Heart right ventricle (tissue), 16 donors: ENCODE data around the gene BABAM2. TPM values are rescaled to one million over a fixed set of nuclear protein-coding genes. Genes with fewer than 3 reads are reported as not detected.

ENCODE experiments used
- ATAC-seq, 8 donors: fragments of 200-7000 bp; cut with Tn5 transposase; one replicate each; pipeline ENCODE4 v1.9.1; 2020; ENCODE audit warnings: mild to moderate bottlenecking in 8 of 8, moderate library complexity in 8 of 8, moderate number of reproducible peaks in 1 of 8
- DNase-seq, 2 donors: peaks; one replicate each; pipeline ENCODE4 v3.0.0-alpha.2; 2020
- H3K27ac ChIP-seq, 10 donors: fragments of 200-600 bp; sonication (generic) in 2 of 10; one replicate each; pipeline versions ENCODE4 v1.5.0 to v1.8.0; 2020 to 2022; ENCODE audit warnings: mild to moderate bottlenecking in 3 of 10
- H3K27me3 ChIP-seq, 7 donors: fragments of 200-600 bp; one replicate each; pipeline ENCODE4 v1.8.0; 2021 to 2022; ENCODE audit warnings: mild to moderate bottlenecking in 2 of 7
- H3K36me3 ChIP-seq, 9 donors: fragments of 200-600 bp; sonication (generic) in 1 of 9; one replicate each; pipeline versions ENCODE4 v1.5.0 to v1.8.0; 2020 to 2022; ENCODE audit warnings: mild to moderate bottlenecking in 2 of 9
- H3K4me1 ChIP-seq, 9 donors: fragments of 200-600 bp; sonication (generic) in 1 of 9; one replicate each; pipeline versions ENCODE4 v1.5.0 to v1.8.0; 2020 to 2022; ENCODE audit warnings: mild to moderate bottlenecking in 4 of 9
- H3K4me3 ChIP-seq, 10 donors: fragments of 200-600 bp; sonication (generic) in 2 of 10; one replicate each; pipeline versions ENCODE4 v1.5.0 to v1.8.0; 2020 to 2022; ENCODE audit warnings: mild to moderate bottlenecking in 7 of 10, moderate library complexity in 2 of 10
- H3K9me3 ChIP-seq, 11 donors: fragments of 200-600 bp in 10 of 11; sonication (generic) in 2 of 11; one replicate each; pipeline versions ENCODE4 v1.5.0 to v1.8.0; 2013 to 2022; ENCODE audit warnings: mild to moderate bottlenecking in 2 of 11, control low read depth in 1 of 11, moderate library complexity in 1 of 11
- CTCF ChIP-seq, 9 donors: fragments of 200-600 bp; sonication (generic) in 2 of 9; IDR thresholded peaks; one replicate each; pipeline versions ENCODE4 v1.5.0 to v1.8.0; 2021 to 2022; ENCODE audit warnings: antibody characterized with exemption in 9 of 9, mild to moderate bottlenecking in 5 of 9, moderate library complexity in 1 of 9
- WGBS, 2 donors: extraction: QIAGEN DNeasy Blood & Tissue Kit; methylation state at CpG; one replicate each; pipeline ENCODE4 v1.1.7; 2013; ENCODE audit warnings: inconsistent platforms in 1 of 2; 5-methylcytosine and 5-hydroxymethylcytosine counted together
- intact Hi-C, 10 donors: fragments of 100-400 bp; cut with DNase I; formaldehyde crosslinking; loops; one replicate each; pipeline versions ENCODE4 v1.11.1 to v1.14.2; 2022
- polyA plus RNA-seq, 2 donors: library from polyadenylated mRNA; stranded (reverse); fragments of 200-250 nt; gene quantifications; one replicate each; pipeline ENCODE4 v1.2.3, GENCODE V29; 2013
- total RNA-seq, 10 donors: library from RNA; stranded (reverse); fragmentation: NEBNext Ultra II Directional in 3 of 10; extraction: Animal tissue kit (Norgen Biotek cat#: 25700) in 3 of 10; gene quantifications; one replicate each; pipeline versions ENCODE4 v1.2.1 to v1.2.4, GENCODE V29; 2021 to 2023
- donor health status: Arrhythmogenic right ventricular cardiomyopathy.
- donor health status: ischemic (EF 13 %, LVEDD 7.1; RV severe dilation, severe dysfunction).
- donor health status: healthy with polysubstance abuse.
- donor health status: DM: no; HTN: yes; CAD: no.
- donor health status: DM: no; HTN: no; CAD: no.
- donor health status: ischemic (EF 25% LVEDD 6.9; RV normal size, moderate dysfunction).
- donor health status: ischemic (EF 25% LVEDD 5.7; RV mildly dilated, moderate dysfunction).
- donor health status: healthy.
- donor health status: DM: yes; HTN: yes; CAD: no.
- donor health status: Ischemic cardiomyopathy.
- donor health status: ischemic (EF 35%, LVEDD 5.7; RV mildly dilated, moderate dysfunction).
- donor health status: nonischemic (EF 11% LVEDD 7.7; RV severe dilation, severe dysfunction).
- donor health status: DM: yes; HTN: yes; CAD: no.
- donor health status: PGD.
- donor health status: ischemic (EF 29% LVEDD 5.4; RV normal size, mild dysfunction).
- donor health status: nonischemic (EF 23%, LVEDD 6.1; RV moderate dilation, normal function).

BABAM2 gene
- total and polyA plus RNA-seq, 12 donors = 13.3 to 83.4 (median 65.9) TPM

GRCh38 chr2:28357055-28357454 lies 466.5 kb downstream of the BABAM2 start:
- TF ChIP-seq CTCF (IDR thresholded peaks at IDR 0.05) = no peak
- Histone ChIP-seq H3K9me3 (no peaks in the 10 kb centered on the region), H3K27ac (peak overlapping the region; percentile 75 to 97 (median 90)), H3K36me3 (no peaks in the 10 kb centered on the region), H3K4me3 (no peak overlapping the region), H3K27me3 (no peaks in the 10 kb centered on the region), H3K4me1 (peaks cover 17 to 51% (median 20%) of the 10 kb centered on the region in 9 donors)
- DNase-seq (no peak), ATAC-seq (no peak)
- 93 to 98% methylated on average over 5 of the region's 5 CpGs for WGBS, 2 donors
- intact Hi-C loops = loop anchor here in 1 of 10 donors (2.0 kb wide), 1 partner anchor 36 kb away; the partner anchor contains the start of gene FOSL2

GRCh38 chr2:28357948-28358667 lies 467.6 kb downstream of the BABAM2 start:
- Histone ChIP-seq H3K9me3 (no peaks in the 10 kb centered on the region), H3K36me3 (no peaks in the 10 kb centered on the region), H3K27me3 (no peaks in the 10 kb centered on the region), H3K4me1 (peaks cover 17 to 53% (median 20%) of the 10 kb centered on the region in 9 donors), H3K4me3 (no peak overlapping the region), H3K27ac (peak overlapping the region in 1 of 10 donors; percentile 86)
- no peak for TF ChIP-seq CTCF (IDR thresholded peaks at IDR 0.05)
- no peak for ATAC-seq
- WGBS, 2 donors = 89% methylated on average over 19 of the region's 19 CpGs
- no peak for DNase-seq
- intact Hi-C loops = loop anchor here in 1 of 10 donors (2.0 kb wide), 1 partner anchor 35 kb away; the partner anchor contains the start of gene FOSL2

GRCh38 chr2:28358668-28359201 lies 468.2 kb downstream of the BABAM2 start:
- DNase-seq (no peak), ATAC-seq (no peak)
- intact Hi-C loops = no loop called here
- no peaks in the 10 kb centered on the region for H3K27me3 ChIP-seq
- H3K36me3 ChIP-seq = no peaks in the 10 kb centered on the region
- H3K4me3 ChIP-seq = no peak overlapping the region
- peak overlapping the region in 1 of 10 donors; percentile 86 for H3K27ac ChIP-seq
- no peak for TF ChIP-seq CTCF (IDR thresholded peaks at IDR 0.05)
- peaks cover 17 to 53% (median 20%) of the 10 kb centered on the region in 9 donors for H3K4me1 ChIP-seq
- WGBS, 2 donors = 86 to 91% methylated on average over 7 of the region's 7 CpGs
- H3K9me3 ChIP-seq = no peaks in the 10 kb centered on the region

GRCh38 chr2:28359222-28360057 lies 468.9 kb downstream of the BABAM2 start:
- no peak for TF ChIP-seq CTCF (IDR thresholded peaks at IDR 0.05)
- H3K36me3 ChIP-seq = no peaks in the 10 kb centered on the region
- DNase-seq = peak in 1 of 2 donors; percentile 38
- WGBS, 2 donors = 75 to 78% methylated on average over 28 of the region's 28 CpGs
- no peaks in the 10 kb centered on the region for H3K27me3 ChIP-seq
- no peak overlapping the region for H3K4me3 ChIP-seq
- intact Hi-C loops = no loop called here
- no peaks in the 10 kb centered on the region for H3K9me3 ChIP-seq
- ATAC-seq = peak in 2 of 8 donors; percentile 3 to 31
- H3K27ac ChIP-seq = peak overlapping the region in 1 of 10 donors; percentile 86
- peaks cover 17 to 53% (median 20%) of the 10 kb centered on the region in 9 donors for H3K4me1 ChIP-seq
